Stimulated activated CD8-positive, alpha-beta memory T cell treated with anti-CD3 and anti-CD28 coated beads, Interleukin-4, amount 100 ng/mL, for 48 hours (primary cell): ENCODE results near the gene FTSJ3.
A peak's percentile ranks its signal among the peaks of the same experiment; 100 is the strongest.

Experiments
- DNase-seq: peaks from one replicate; pipeline ENCODE4 v3.0.0-alpha.2; 2020

Gene FTSJ3

GRCh38 chr17:63842540-63843386, 15.3 kb upstream of the FTSJ3 start, which contains the start of gene SMARCD2:
Gene SMARCD2 (minus strand): TSS chr17:63842685. CDS start chr17:63842674, 11 bp downstream.
- peak; percentile 99 for DNase-seq

- no peak for DNase-seq
Measured at GRCh38 chr17:63842173-63842539, 14.7 kb upstream of the FTSJ3 start.

- no peak for DNase-seq
Measured at GRCh38 chr17:63841350-63842172, 14.1 kb upstream of the FTSJ3 start.

GRCh38 chr17:63840591-63841349, 13.3 kb upstream of the FTSJ3 start:
- no peak for DNase-seq

GRCh38 chr17:63838631-63839171, 11.2 kb upstream of the FTSJ3 start:
- no peak for DNase-seq

- no peak for DNase-seq
Measured at GRCh38 chr17:63837962-63838600, 10.6 kb upstream of the FTSJ3 start.

GRCh38 chr17:63837480-63837879, 10.0 kb upstream of the FTSJ3 start:
- no peak for DNase-seq

GRCh38 chr17:63836811-63837210, 9.3 kb upstream of the FTSJ3 start:
- no peak for DNase-seq

- DNase-seq = no peak
Measured at GRCh38 chr17:63835167-63835720, 7.8 kb upstream of the FTSJ3 start.

GRCh38 chr17:63834431-63835166, 7.1 kb upstream of the FTSJ3 start:
- peak; percentile 52 for DNase-seq

GRCh38 chr17:63833741-63834373, 6.4 kb upstream of the FTSJ3 start:
- DNase-seq = no peak

- DNase-seq = no peak
Measured at GRCh38 chr17:63833026-63833740, 5.7 kb upstream of the FTSJ3 start.

GRCh38 chr17:63832455-63832854, 5.0 kb upstream of the FTSJ3 start:
- no peak for DNase-seq

- DNase-seq = no peak
Measured at GRCh38 chr17:63832014-63832413, 4.6 kb upstream of the FTSJ3 start.

GRCh38 chr17:63831505-63831904, 4.0 kb upstream of the FTSJ3 start:
- no peak for DNase-seq

- DNase-seq = no peak
Measured at GRCh38 chr17:63830904-63831491, 3.5 kb upstream of the FTSJ3 start.

GRCh38 chr17:63830278-63830677, 2.8 kb upstream of the FTSJ3 start:
- DNase-seq = no peak

- no peak for DNase-seq
Measured at GRCh38 chr17:63828936-63829335, 1.5 kb upstream of the FTSJ3 start.

GRCh38 chr17:63827801-63828221, 348 bp upstream of the FTSJ3 start:
- DNase-seq = no peak
